ENCODE data around the gene MRPL58. TPM values are rescaled to one million over a fixed set of nuclear protein-coding genes. Genes with fewer than 3 reads are reported as not detected.
A peak's percentile ranks its signal among the peaks of the same experiment; 100 is the strongest.

MRPL58 gene
- total RNA-seq, 1 donor from 2014 or later: 25.1 TPM

GRCh38 chr17:75049706-75050105 is 37.2 kb downstream of the MRPL58 start:
- H3K36me3 Mint-ChIP-seq (ENCODE audit: unreplicated experiment): peaks cover 19% of the 10 kb centered on the region
- H3K9me3 Mint-ChIP-seq (ENCODE audit: unreplicated experiment): no peaks in the 10 kb centered on the region
- no peak for TF ChIP-seq CTCF (IDR thresholded peaks at IDR 0.05)
- no peaks in the 10 kb centered on the region for H3K27me3 Mint-ChIP-seq (ENCODE audit: unreplicated experiment)
- no peak overlapping the region for H3K27ac Mint-ChIP-seq (ENCODE audit: unreplicated experiment)
- H3K4me3 Mint-ChIP-seq (ENCODE audit: unreplicated experiment): no peak overlapping the region
- peaks cover 31% of the 10 kb centered on the region for H3K4me1 Mint-ChIP-seq (ENCODE audit: unreplicated experiment)
- no peak for DNase-seq (ENCODE audit: extremely low spot score, unreplicated experiment)

GRCh38 chr17:75051941-75052340 is 39.5 kb downstream of the MRPL58 start:
- Mint-ChIP-seq H3K9me3 (ENCODE audit: unreplicated experiment) (no peaks in the 10 kb centered on the region), H3K4me3 (ENCODE audit: unreplicated experiment) (no peak overlapping the region), H3K36me3 (ENCODE audit: unreplicated experiment) (peaks cover 30% of the 10 kb centered on the region), H3K4me1 (ENCODE audit: unreplicated experiment) (peaks cover 16% of the 10 kb centered on the region), H3K27me3 (ENCODE audit: unreplicated experiment) (no peaks in the 10 kb centered on the region), H3K27ac (ENCODE audit: unreplicated experiment) (no peak overlapping the region)
- DNase-seq (ENCODE audit: extremely low spot score, unreplicated experiment): no peak
- no peak for TF ChIP-seq CTCF (IDR thresholded peaks at IDR 0.05)

- H3K4me1 Mint-ChIP-seq (ENCODE audit: unreplicated experiment): peaks cover 10% of the 10 kb centered on the region
- H3K27me3 Mint-ChIP-seq (ENCODE audit: unreplicated experiment): no peaks in the 10 kb centered on the region
- no peaks in the 10 kb centered on the region for H3K9me3 Mint-ChIP-seq (ENCODE audit: unreplicated experiment)
- peak overlapping the region; percentile 58 for H3K27ac Mint-ChIP-seq (ENCODE audit: unreplicated experiment)
- DNase-seq (ENCODE audit: extremely low spot score, unreplicated experiment): no peak
- peak; percentile 73 for TF ChIP-seq CTCF (IDR thresholded peaks at IDR 0.05)
- no peak overlapping the region for H3K4me3 Mint-ChIP-seq (ENCODE audit: unreplicated experiment)
- H3K36me3 Mint-ChIP-seq (ENCODE audit: unreplicated experiment): peaks cover 34% of the 10 kb centered on the region
Measured at GRCh38 chr17:75059369-75060345, 47.2 kb downstream of the MRPL58 start.

- DNase-seq (ENCODE audit: extremely low spot score, unreplicated experiment): no peak
- Mint-ChIP-seq H3K27ac (ENCODE audit: unreplicated experiment) (no peak overlapping the region), H3K4me1 (ENCODE audit: unreplicated experiment) (peaks cover 10% of the 10 kb centered on the region), H3K9me3 (ENCODE audit: unreplicated experiment) (no peaks in the 10 kb centered on the region), H3K4me3 (ENCODE audit: unreplicated experiment) (no peak overlapping the region), H3K36me3 (ENCODE audit: unreplicated experiment) (peaks cover 34% of the 10 kb centered on the region), H3K27me3 (ENCODE audit: unreplicated experiment) (no peaks in the 10 kb centered on the region)
- no peak for TF ChIP-seq CTCF (IDR thresholded peaks at IDR 0.05)
Measured at GRCh38 chr17:75060434-75061054, 48.1 kb downstream of the MRPL58 start.

- H3K4me3 Mint-ChIP-seq (ENCODE audit: unreplicated experiment): no peak overlapping the region
- H3K27ac Mint-ChIP-seq (ENCODE audit: unreplicated experiment): no peak overlapping the region
- H3K4me1 Mint-ChIP-seq (ENCODE audit: unreplicated experiment): peaks cover 10% of the 10 kb centered on the region
- DNase-seq (ENCODE audit: extremely low spot score, unreplicated experiment): no peak
- H3K36me3 Mint-ChIP-seq (ENCODE audit: unreplicated experiment): peaks cover 31% of the 10 kb centered on the region
- no peaks in the 10 kb centered on the region for H3K27me3 Mint-ChIP-seq (ENCODE audit: unreplicated experiment)
- no peaks in the 10 kb centered on the region for H3K9me3 Mint-ChIP-seq (ENCODE audit: unreplicated experiment)
- TF ChIP-seq CTCF (IDR thresholded peaks at IDR 0.05): no peak
Measured at GRCh38 chr17:75061055-75061438, 48.6 kb downstream of the MRPL58 start.
